Trophoblast cell (in vitro differentiated cells and primary cell): ENCODE results near the gene EBLN2.
"Not testable (repeated sequence)": the region's sequence is repeated elsewhere in the genome, so short reads cannot be mapped to it uniquely, and the experiment has no call there.

Experiments used
- DNase-seq, 2 donors: peaks; one replicate each; pipeline ENCODE4 v3.0.0-alpha.2; 2016
- H2AFZ ChIP-seq: 2 replicates; pipeline ENCODE4 v1.6.1; 2013; ENCODE audit warnings: low read length, moderate library complexity, mild to moderate bottlenecking; ENCODE audit not compliant: insufficient read depth, poor library complexity
- H2AK5ac ChIP-seq: 2 replicates; pipeline ENCODE4 v1.6.1; 2013; ENCODE audit warnings: mild to moderate bottlenecking, low read length
- H2BK120ac ChIP-seq: 2 replicates; pipeline ENCODE4 v1.6.1; 2013; ENCODE audit warnings: low read length, mild to moderate bottlenecking, moderate library complexity; ENCODE audit not compliant: insufficient read depth, poor library complexity
- H2BK12ac ChIP-seq: 2 replicates; pipeline ENCODE4 v1.6.1; 2013; ENCODE audit warnings: mild to moderate bottlenecking, low read length, moderate library complexity
- H2BK5ac ChIP-seq: 2 replicates; pipeline ENCODE4 v1.6.1; 2013; ENCODE audit warnings: low read length, low read depth, moderate library complexity, mild to moderate bottlenecking; ENCODE audit not compliant: poor library complexity
- H3K14ac ChIP-seq: 2 replicates; pipeline ENCODE4 v1.6.1; 2013; ENCODE audit warnings: mild to moderate bottlenecking, low read length
- H3K18ac ChIP-seq: 2 replicates; pipeline ENCODE4 v1.6.1; 2013; ENCODE audit warnings: mild to moderate bottlenecking, low read length
- H3K23ac ChIP-seq: 2 replicates; pipeline ENCODE4 v1.6.1; 2013; ENCODE audit warnings: low read length
- H3K27ac ChIP-seq: 2 replicates; pipeline ENCODE4 v1.5.1; 2013; ENCODE audit warnings: low read depth, mild to moderate bottlenecking, inconsistent platforms, low read length, moderate library complexity
- H3K27me3 ChIP-seq: 2 replicates; pipeline ENCODE4 v1.6.1; 2013; ENCODE audit warnings: inconsistent platforms, mild to moderate bottlenecking, low read length, moderate library complexity; ENCODE audit not compliant: insufficient read depth
- H3K36me3 ChIP-seq, 2 experiments: 1 replicate in 1 of 2; 2 replicates in 1 of 2; pipeline ENCODE4 v1.6.1; 2013; ENCODE audit warnings: low read length in 2 of 2, mild to moderate bottlenecking in 2 of 2, moderate library complexity in 1 of 2; ENCODE audit not compliant: insufficient read depth in 2 of 2, control insufficient read depth in 1 of 2
- H3K4ac ChIP-seq: 2 replicates; pipeline ENCODE4 v1.6.1; 2013; ENCODE audit warnings: low read depth, mild to moderate bottlenecking, low read length, moderate library complexity
- H3K4me1 ChIP-seq, 2 experiments: 1 replicate in 1 of 2; 2 replicates in 1 of 2; pipeline ENCODE4 v1.6.1; 2013; ENCODE audit warnings: low read length in 2 of 2, mild to moderate bottlenecking in 2 of 2, moderate library complexity in 1 of 2; ENCODE audit not compliant: insufficient read depth in 2 of 2, control insufficient read depth in 1 of 2
- H3K4me2 ChIP-seq: 2 replicates; pipeline ENCODE4 v1.6.1; 2013; ENCODE audit warnings: inconsistent platforms, mild to moderate bottlenecking, low read length, moderate library complexity
- H3K4me3 ChIP-seq: 2 replicates; pipeline ENCODE4 v1.5.1; 2013; ENCODE audit warnings: mild to moderate bottlenecking, low read depth, low read length, inconsistent platforms
- H3K79me1 ChIP-seq: one replicate; pipeline ENCODE4 v1.6.1; 2013; ENCODE audit warnings: low read length
- H3K79me2 ChIP-seq: 2 replicates; pipeline ENCODE4 v1.6.1; 2013; ENCODE audit warnings: low read length, mild to moderate bottlenecking; ENCODE audit not compliant: control insufficient read depth, insufficient read depth, poor library complexity
- H3K9ac ChIP-seq: 2 replicates; pipeline ENCODE4 v1.6.1; 2013; ENCODE audit warnings: mild to moderate bottlenecking, low read length
- H3K9me3 ChIP-seq: 2 replicates; pipeline ENCODE4 v1.6.1; 2013; ENCODE audit warnings: low read depth, mild to moderate bottlenecking, control low read depth, inconsistent platforms, low read length; ENCODE audit not compliant: insufficient read depth
- H4K12ac ChIP-seq: 2 replicates; pipeline ENCODE4 v1.6.1; 2013; ENCODE audit warnings: low read depth, mild to moderate bottlenecking, low read length, moderate library complexity
- H4K8ac ChIP-seq: 2 replicates; pipeline ENCODE4 v1.6.1; 2013; ENCODE audit warnings: low read depth, mild to moderate bottlenecking, low read length, moderate library complexity
- H4K91ac ChIP-seq: one replicate; pipeline ENCODE4 v1.6.1; 2013; ENCODE audit warnings: low read depth, mild to moderate bottlenecking, low read length, moderate library complexity
- WGBS: extraction: QIAGEN DNeasy Blood & Tissue Kit; methylation state at CpG from one replicate; pipeline ENCODE4 v1.1.7; 2013; ENCODE audit warnings: missing lambda C conversion rate; ENCODE audit not compliant: insufficient read length, insufficient coverage; ENCODE audit errors: extremely low coverage; 5-methylcytosine and 5-hydroxymethylcytosine counted together

The EBLN2 gene

DNA sequence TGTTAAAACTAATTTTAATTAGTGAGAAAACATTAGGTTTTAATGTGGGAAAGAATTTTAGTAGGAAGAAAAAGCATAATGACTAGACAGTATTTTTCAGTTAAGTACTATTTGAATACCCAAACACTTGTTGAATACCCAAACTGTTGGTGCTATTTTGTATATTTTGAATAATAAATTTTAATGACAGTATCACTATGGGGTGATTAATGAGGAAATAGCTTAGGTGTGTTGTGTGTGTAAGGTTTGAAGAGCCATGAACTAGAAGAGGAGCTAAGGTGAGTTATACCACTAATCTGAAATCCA lies 4.7 kb upstream of the EBLN2 start:
- Histone ChIP-seq H3K36me3 (peaks cover 2 to 3% of the 10 kb centered on the region in 2 experiments), H2AFZ (no peak overlapping the region), H4K8ac (no peak overlapping the region), H3K4ac (no peak overlapping the region), H4K12ac (no peak overlapping the region), H3K4me1 (no peaks in the 10 kb centered on the region), H3K4me2 (no peak overlapping the region), H3K27me3 (no peaks in the 10 kb centered on the region), H3K4me3 (no peak overlapping the region), H2AK5ac (no peak overlapping the region), H3K9ac (no peak overlapping the region), H2BK5ac (no peak overlapping the region), H4K91ac (no peak overlapping the region), H2BK120ac (no peak overlapping the region), H3K23ac (no peak overlapping the region), H2BK12ac (no peak overlapping the region), H3K18ac (no peak overlapping the region), H3K79me2 (peaks cover 3% of the 10 kb centered on the region), H3K9me3 (no peaks in the 10 kb centered on the region), H3K14ac (no peak overlapping the region), H3K27ac (no peak overlapping the region), H3K79me1 (no peaks in the 10 kb centered on the region)
- no peak for DNase-seq

DNA sequence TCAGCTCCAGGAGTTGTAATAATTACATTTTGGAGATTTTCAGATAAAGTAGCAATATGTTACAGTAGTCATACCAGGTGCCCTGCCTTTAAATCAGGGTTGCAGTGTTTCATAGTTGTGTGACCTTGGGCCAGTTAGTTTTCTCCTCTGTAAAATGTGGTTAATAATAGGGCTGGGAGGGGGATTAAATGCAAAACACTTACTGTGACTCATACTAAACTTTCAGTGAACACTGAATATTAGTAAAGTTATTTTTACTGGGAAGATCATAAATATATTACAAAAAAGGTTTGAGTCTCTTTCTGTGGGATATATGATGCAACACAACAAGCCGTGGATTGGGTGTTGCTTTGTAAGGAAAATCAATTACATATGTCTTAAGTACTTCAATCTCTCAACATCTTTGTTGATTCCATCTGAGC lies 1.1 kb upstream of the EBLN2 start:
- DNase-seq = no peak
- no peaks in the 10 kb centered on the region for H3K9me3 ChIP-seq
- no peak overlapping the region for H3K4me3 ChIP-seq
- H4K91ac ChIP-seq = no peak overlapping the region
- H3K4me2 ChIP-seq = no peak overlapping the region
- H3K36me3 ChIP-seq = peaks cover 11 to 15% of the 10 kb centered on the region in 2 experiments
- no peak overlapping the region for H3K4ac ChIP-seq
- H2BK12ac ChIP-seq = no peak overlapping the region
- H3K9ac ChIP-seq = no peak overlapping the region
- H3K27me3 ChIP-seq = no peaks in the 10 kb centered on the region
- H2BK120ac ChIP-seq = no peak overlapping the region
- H3K4me1 ChIP-seq = no peaks in the 10 kb centered on the region
- H3K18ac ChIP-seq = no peak overlapping the region
- no peak overlapping the region for H4K8ac ChIP-seq
- H2AFZ ChIP-seq = no peak overlapping the region
- no peak overlapping the region for H3K23ac ChIP-seq
- H4K12ac ChIP-seq = no peak overlapping the region
- H3K14ac ChIP-seq = no peak overlapping the region
- no peaks in the 10 kb centered on the region for H3K79me2 ChIP-seq
- no CpG with 5 or more reads among the region's 1 CpG for WGBS
- H2AK5ac ChIP-seq = no peak overlapping the region
- no peaks in the 10 kb centered on the region for H3K79me1 ChIP-seq
- no peak overlapping the region for H2BK5ac ChIP-seq
- H3K27ac ChIP-seq = no peak overlapping the region

DNA sequence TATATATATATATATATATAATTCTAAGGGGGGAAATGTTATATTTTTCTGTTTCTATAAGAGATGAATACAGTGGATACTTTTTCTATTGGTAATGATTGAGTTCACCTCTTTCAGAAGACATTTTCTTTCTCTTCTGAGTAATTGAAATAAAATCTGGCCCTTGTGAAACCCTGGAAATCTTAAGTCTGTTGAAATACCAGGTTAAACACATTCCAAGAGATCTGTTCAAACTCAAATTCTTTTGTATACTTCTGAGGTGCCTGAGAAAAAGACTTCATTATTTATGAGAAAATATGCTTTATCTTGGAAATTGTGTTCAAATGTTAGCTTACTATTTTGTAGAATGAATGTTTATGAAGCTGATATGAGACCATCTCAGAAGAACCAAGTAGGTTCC lies 4.8 kb downstream of the EBLN2 start:
- not testable (repeated sequence) for H3K27ac ChIP-seq, H3K79me2 ChIP-seq, H3K79me1 ChIP-seq, H3K9ac ChIP-seq, H3K23ac ChIP-seq, H3K9me3 ChIP-seq, H2AK5ac ChIP-seq, H2BK5ac ChIP-seq, H3K4me2 ChIP-seq, H3K18ac ChIP-seq, H3K4me3 ChIP-seq, H4K91ac ChIP-seq, H4K8ac ChIP-seq, H3K4ac ChIP-seq, H2AFZ ChIP-seq, H2BK120ac ChIP-seq, H3K4me1 ChIP-seq, H3K14ac ChIP-seq, H4K12ac ChIP-seq, H2BK12ac ChIP-seq, H3K27me3 ChIP-seq
- DNase-seq = peak in 1 of 2 donors; percentile 82
- peaks cover 10 to 15% of the 10 kb centered on the region in 2 experiments for H3K36me3 ChIP-seq

DNA sequence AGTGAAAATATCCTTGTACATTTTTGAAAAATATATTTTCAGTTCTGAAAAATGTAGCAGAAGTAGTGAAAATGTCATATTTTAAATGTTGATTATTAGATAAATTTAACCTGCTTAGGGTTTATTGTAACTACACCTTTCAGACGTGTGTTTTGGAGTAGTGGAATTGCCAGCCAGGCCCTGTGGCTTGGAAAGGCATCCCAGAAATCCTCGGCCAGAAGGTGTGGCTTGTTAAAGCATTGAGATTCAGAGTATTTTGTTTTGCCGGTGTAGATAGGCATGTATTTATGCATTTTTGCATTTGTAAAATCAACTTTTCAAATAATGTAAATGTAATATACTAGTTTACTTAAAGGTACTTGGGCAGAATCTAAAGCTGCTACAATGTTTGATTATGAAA lies 7.0 kb downstream of the EBLN2 start:
- Histone ChIP-seq H3K79me1 (no peaks in the 10 kb centered on the region), H3K9me3 (no peaks in the 10 kb centered on the region), H3K36me3 (peaks cover 0 to 2% of the 10 kb centered on the region in 2 experiments), H2BK12ac (no peak overlapping the region), H3K4me1 (no peaks in the 10 kb centered on the region), H3K27ac (no peak overlapping the region), H3K4ac (no peak overlapping the region), H3K18ac (no peak overlapping the region), H2BK120ac (no peak overlapping the region), H4K8ac (no peak overlapping the region), H4K91ac (no peak overlapping the region), H4K12ac (no peak overlapping the region), H2AK5ac (no peak overlapping the region), H3K4me3 (no peak overlapping the region), H2AFZ (no peak overlapping the region), H3K14ac (no peak overlapping the region), H3K23ac (no peak overlapping the region), H3K4me2 (no peak overlapping the region), H3K9ac (no peak overlapping the region), H3K79me2 (no peaks in the 10 kb centered on the region), H3K27me3 (no peaks in the 10 kb centered on the region), H2BK5ac (no peak overlapping the region)
- peak; percentile 17 to 41 for DNase-seq
- no CpG with 5 or more reads among the region's 3 CpGs for WGBS

DNA sequence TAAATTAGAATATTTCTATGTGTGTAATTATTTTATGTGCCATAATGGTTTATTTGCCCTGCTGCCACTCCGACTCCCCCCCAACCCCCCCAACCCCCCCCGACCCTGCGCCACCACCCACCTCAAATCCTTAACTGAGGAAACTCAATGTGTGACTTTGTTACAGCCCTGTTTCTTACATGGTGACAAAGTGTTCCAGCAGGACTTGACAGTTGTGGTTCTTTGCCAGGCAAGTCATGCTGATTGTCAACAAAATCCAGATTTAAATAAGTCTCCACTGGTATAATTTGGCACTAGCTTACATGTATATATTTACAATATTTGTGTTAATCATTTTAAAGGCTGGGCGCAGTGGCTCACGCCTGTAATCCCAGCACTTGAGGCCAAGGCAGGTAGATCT lies 7.7 kb downstream of the EBLN2 start:
- Histone ChIP-seq H3K18ac (no peak overlapping the region), H2AFZ (no peak overlapping the region), H3K4me1 (no peaks in the 10 kb centered on the region), H3K4me3 (no peak overlapping the region), H3K4me2 (no peak overlapping the region), H4K12ac (no peak overlapping the region), H3K27ac (no peak overlapping the region), H3K27me3 (no peaks in the 10 kb centered on the region), H3K9ac (no peak overlapping the region), H3K4ac (no peak overlapping the region), H4K8ac (no peak overlapping the region), H3K14ac (no peak overlapping the region), H3K36me3 (peaks cover 0 to 2% of the 10 kb centered on the region in 2 experiments), H2BK5ac (no peak overlapping the region), H2AK5ac (no peak overlapping the region), H2BK12ac (no peak overlapping the region), H3K79me2 (no peaks in the 10 kb centered on the region), H3K79me1 (no peaks in the 10 kb centered on the region), H4K91ac (no peak overlapping the region), H3K23ac (no peak overlapping the region), H2BK120ac (no peak overlapping the region), H3K9me3 (no peaks in the 10 kb centered on the region)
- no CpG with 5 or more reads among the region's 5 CpGs for WGBS
- DNase-seq = no peak
